Tibial artery (tissue), 4 donors: ENCODE data around the gene L3MBTL2.

Source experiments
- DNase-seq, 2 donors: peaks; one replicate each; pipeline ENCODE4 v3.0.0-alpha.2; 2019
- H3K27ac ChIP-seq, 2 donors: fragments of 200-600 bp; sonication (generic) in 1 of 2; 1 replicate in 1 of 2; 2 replicates in 1 of 2; pipeline ENCODE4 v1.5.1; 2018 to 2019; ENCODE audit warnings: mild to moderate bottlenecking in 1 of 2
- H3K27me3 ChIP-seq, 2 donors: fragments of 200-600 bp; sonication (generic) in 1 of 2; one replicate each; pipeline versions ENCODE4 v1.5.1 to v1.6.0; 2016 to 2019
- H3K36me3 ChIP-seq, 3 donors: fragments of 200-600 bp; sonication (generic) in 2 of 3; one replicate each; pipeline ENCODE4 v1.5.1; 2016 to 2019; ENCODE audit warnings: mild to moderate bottlenecking in 2 of 3
- H3K4me1 ChIP-seq, 4 donors: fragments of 200-600 bp; sonication (generic) in 2 of 4; 1 replicate in 3 of 4; 2 replicates in 1 of 4; pipeline ENCODE4 v1.5.1; 2016 to 2019
- H3K4me3 ChIP-seq, 2 donors: fragments of 200-600 bp; sonication (generic) in 1 of 2; 1 replicate in 1 of 2; 2 replicates in 1 of 2; pipeline ENCODE4 v1.5.1; 2018 to 2019; ENCODE audit warnings: mild to moderate bottlenecking in 2 of 2
- H3K9me3 ChIP-seq, 3 donors: fragments of 200-600 bp; sonication (generic) in 1 of 3; one replicate each; pipeline ENCODE4 v1.5.1; 2016 to 2019
- intact Hi-C: fragments of 100-400 bp; cut with DNase I; formaldehyde crosslinking; loops from one replicate; pipeline ENCODE4 v1.15.0; 2023; ENCODE audit warnings: low total_unique reads
- TF ChIP-seq, protein P1 (sequence below), 2 experiments: fragments of 200-600 bp in 1 of 2; fragments of 450-650 bp in 1 of 2; IDR thresholded peaks; one replicate each; pipeline ENCODE4 v1.5.1; 2017 to 2019; ENCODE audit warnings: antibody characterized with exemption in 2 of 2, mild to moderate bottlenecking in 1 of 2, moderate library complexity in 1 of 2

Gene L3MBTL2

DNA sequence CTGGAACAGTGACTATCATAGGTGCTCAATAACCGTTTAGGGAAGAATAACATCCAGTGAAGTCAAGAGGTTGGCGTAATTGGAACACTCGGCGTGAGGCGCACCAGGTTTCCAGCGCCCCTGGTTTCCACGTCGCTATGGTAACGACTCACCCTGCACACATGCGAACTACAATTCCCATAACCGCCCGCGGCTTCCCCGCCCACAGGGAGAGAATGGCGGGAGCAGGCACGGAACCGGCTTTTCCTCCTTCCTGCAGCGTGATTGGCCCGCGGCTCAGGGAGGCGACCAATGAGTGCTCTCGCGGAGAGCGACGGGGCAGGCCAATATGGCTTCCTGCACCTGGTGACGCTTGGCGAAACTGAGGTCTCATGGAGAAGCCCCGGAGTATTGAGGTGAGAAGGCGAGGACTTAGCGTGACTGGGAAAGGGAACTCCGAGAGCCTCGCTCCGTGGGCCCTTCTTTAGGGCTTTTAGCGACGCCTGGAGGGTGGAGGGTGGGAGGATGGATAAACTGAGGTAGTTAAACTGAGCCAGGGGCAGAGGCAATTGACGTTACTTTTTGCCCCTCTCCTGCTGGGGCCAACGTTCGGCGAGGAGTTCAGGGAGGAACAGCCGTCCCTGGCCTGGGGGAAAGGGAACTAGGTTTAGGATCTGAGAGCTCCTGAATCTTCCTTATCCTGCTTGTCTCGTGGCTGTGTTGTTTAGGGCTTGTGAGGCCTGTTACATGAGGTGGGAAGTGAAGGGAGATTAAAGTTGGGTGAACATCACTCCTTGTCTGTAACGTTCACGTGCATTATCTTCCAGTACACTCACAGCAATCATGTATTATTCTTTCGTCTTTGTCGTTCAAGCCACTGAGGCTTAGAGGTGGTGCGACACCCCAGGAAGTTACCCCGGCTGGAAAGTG is at the start of gene L3MBTL2:
Gene L3MBTL2, plus strand, starts transcription at position 321 of the 909 bp plus-strand sequence. Its CDS starts 51 bp downstream, at position 372.
- intact Hi-C loops = no loop called here
- Histone ChIP-seq H3K9me3 (no peaks in the 10 kb centered on the region), H3K36me3 (peaks cover 6 to 18% (median 15%) of the 10 kb centered on the region in 3 donors), H3K4me3 (peak within 1 kb of the TSS; percentile 68 to 82), H3K27ac (peak within 1 kb of the TSS; percentile 66 to 85), H3K4me1 (peaks cover 0 to 12% (median 7%) of the 10 kb centered on the region in 4 donors), H3K27me3 (no peaks in the 10 kb centered on the region)
- TF ChIP-seq, protein P1, sequence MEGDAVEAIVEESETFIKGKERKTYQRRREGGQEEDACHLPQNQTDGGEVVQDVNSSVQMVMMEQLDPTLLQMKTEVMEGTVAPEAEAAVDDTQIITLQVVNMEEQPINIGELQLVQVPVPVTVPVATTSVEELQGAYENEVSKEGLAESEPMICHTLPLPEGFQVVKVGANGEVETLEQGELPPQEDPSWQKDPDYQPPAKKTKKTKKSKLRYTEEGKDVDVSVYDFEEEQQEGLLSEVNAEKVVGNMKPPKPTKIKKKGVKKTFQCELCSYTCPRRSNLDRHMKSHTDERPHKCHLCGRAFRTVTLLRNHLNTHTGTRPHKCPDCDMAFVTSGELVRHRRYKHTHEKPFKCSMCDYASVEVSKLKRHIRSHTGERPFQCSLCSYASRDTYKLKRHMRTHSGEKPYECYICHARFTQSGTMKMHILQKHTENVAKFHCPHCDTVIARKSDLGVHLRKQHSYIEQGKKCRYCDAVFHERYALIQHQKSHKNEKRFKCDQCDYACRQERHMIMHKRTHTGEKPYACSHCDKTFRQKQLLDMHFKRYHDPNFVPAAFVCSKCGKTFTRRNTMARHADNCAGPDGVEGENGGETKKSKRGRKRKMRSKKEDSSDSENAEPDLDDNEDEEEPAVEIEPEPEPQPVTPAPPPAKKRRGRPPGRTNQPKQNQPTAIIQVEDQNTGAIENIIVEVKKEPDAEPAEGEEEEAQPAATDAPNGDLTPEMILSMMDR (IDR thresholded peaks at IDR 0.05) = peak in 1 of 2 experiments; percentile 7
- DNase-seq = peak; percentile 98

DNA sequence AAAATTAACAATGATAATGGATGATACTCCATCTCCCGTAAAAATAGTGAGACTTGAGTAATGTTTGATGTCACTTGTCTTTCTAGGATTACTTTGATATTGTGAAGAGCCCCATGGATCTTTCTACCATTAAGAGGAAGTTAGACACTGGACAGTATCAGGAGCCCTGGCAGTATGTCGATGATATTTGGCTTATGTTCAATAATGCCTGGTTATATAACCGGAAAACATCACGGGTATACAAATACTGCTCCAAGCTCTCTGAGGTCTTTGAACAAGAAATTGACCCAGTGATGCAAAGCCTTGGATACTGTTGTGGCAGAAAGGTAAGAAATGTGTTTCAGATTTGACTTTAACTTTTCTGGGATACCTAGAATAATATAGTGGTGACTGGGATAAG is 48.0 kb upstream of the L3MBTL2 start:
- Histone ChIP-seq H3K4me1 (no peaks in the 10 kb centered on the region), H3K9me3 (no peaks in the 10 kb centered on the region), H3K27me3 (no peaks in the 10 kb centered on the region), H3K27ac (no peak overlapping the region), H3K4me3 (no peak overlapping the region), H3K36me3 (peaks cover 98 to 100% (median 98%) of the 10 kb centered on the region in 3 donors)
- intact Hi-C loops = no loop called here
- TF ChIP-seq, protein P1 (IDR thresholded peaks at IDR 0.05) = no peak
- no peak for DNase-seq

DNA sequence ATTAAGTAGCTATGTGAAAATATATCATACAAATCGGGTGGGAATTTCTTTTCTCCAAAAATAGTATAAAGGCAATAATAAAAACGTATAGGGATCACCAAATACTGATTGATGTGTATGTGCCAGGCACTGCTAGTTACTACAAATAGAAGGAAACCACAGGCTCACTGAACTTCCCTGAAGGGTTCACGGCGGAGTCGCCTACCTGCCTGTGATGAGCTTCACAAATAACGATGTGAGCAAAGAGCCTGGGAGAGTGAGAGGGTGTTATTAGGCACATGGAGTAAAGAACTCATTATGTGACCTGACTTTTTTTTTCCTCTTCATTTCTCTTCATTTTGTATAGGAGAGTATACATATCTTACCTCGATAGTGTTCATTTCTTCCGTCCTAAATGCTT is 36.0 kb upstream of the L3MBTL2 start:
- DNase-seq = no peak
- TF ChIP-seq, protein P1 (IDR thresholded peaks at IDR 0.05) = no peak
- intact Hi-C loops = no loop called here
- Histone ChIP-seq H3K36me3 (peaks cover 87 to 94% (median 93%) of the 10 kb centered on the region in 3 donors), H3K27me3 (no peaks in the 10 kb centered on the region), H3K4me3 (no peak overlapping the region), H3K27ac (no peak overlapping the region), H3K9me3 (no peaks in the 10 kb centered on the region), H3K4me1 (peaks cover 0 to 12% (median 5%) of the 10 kb centered on the region in 4 donors)

DNA sequence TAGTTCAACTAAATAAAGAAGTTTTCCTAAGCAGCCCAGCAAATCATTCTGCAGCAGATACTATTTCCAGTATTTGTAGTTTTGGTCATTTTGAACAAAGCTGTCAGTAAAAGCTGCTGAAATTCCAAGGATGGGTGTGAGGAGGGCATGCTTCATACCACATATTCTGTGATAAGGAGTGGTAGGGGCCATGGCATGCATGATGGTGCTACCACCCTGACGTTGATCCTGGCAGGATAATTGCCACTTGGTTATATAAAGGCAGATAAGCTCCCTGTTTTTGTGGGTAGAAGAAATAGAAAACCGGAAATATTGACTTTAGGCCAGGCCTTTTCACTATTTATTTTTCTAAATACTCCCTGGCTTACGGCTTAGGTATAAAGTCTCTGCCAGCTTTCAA is 33.1 kb upstream of the L3MBTL2 start:
- no peaks in the 10 kb centered on the region for H3K27me3 ChIP-seq
- H3K4me1 ChIP-seq = peaks cover 0 to 12% (median 5%) of the 10 kb centered on the region in 4 donors
- H3K4me3 ChIP-seq = no peak overlapping the region
- no peaks in the 10 kb centered on the region for H3K9me3 ChIP-seq
- TF ChIP-seq, protein P1 (IDR thresholded peaks at IDR 0.05) = no peak
- H3K27ac ChIP-seq = peak overlapping the region in 1 of 2 donors; percentile 23
- peaks cover 87 to 95% (median 93%) of the 10 kb centered on the region in 3 donors for H3K36me3 ChIP-seq
- intact Hi-C loops = no loop called here
- DNase-seq = no peak

DNA sequence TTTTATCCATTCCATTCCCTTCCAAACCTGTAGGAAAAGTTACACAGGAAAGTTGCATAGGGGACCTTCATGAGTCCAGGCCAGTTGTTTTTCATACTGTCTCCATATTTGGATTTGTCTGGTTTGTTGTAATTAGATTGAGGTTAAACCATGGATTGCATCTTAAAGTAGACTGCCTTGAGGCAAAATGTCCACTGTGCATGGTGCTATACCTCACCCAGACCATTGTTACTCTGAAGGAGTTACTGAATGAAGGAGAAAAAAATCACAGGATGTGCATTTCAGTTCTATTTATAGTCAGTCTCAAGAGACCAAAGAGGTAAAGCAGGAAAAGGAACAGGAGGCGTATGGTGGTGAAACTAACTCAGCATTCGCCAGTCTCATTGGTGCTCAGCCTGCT is 29.6 kb upstream of the L3MBTL2 start:
- no peak overlapping the region for H3K27ac ChIP-seq
- intact Hi-C loops = no loop called here
- peaks cover 77 to 94% (median 92%) of the 10 kb centered on the region in 3 donors for H3K36me3 ChIP-seq

More for the DNA sequence above, 29.6 kb upstream of the L3MBTL2 start:
- Histone ChIP-seq H3K4me3 (no peak overlapping the region), H3K9me3 (no peaks in the 10 kb centered on the region), H3K4me1 (peaks cover 0 to 12% (median 5%) of the 10 kb centered on the region in 4 donors), H3K27me3 (no peaks in the 10 kb centered on the region)
- TF ChIP-seq, protein P1 (IDR thresholded peaks at IDR 0.05) = no peak
- DNase-seq = no peak
